GM18909 (cell line): Measurements from ENCODE around the gene CDH23.

ENCODE experiments used
- ATAC-seq: cut with Tn5 transposase; IDR thresholded peaks from one replicate; pipeline ENCODE4 v1.9.1; 2021; ENCODE audit warnings: mild to moderate bottlenecking; ENCODE audit not compliant: unreplicated experiment, poor library complexity

CDH23 gene

DNA sequence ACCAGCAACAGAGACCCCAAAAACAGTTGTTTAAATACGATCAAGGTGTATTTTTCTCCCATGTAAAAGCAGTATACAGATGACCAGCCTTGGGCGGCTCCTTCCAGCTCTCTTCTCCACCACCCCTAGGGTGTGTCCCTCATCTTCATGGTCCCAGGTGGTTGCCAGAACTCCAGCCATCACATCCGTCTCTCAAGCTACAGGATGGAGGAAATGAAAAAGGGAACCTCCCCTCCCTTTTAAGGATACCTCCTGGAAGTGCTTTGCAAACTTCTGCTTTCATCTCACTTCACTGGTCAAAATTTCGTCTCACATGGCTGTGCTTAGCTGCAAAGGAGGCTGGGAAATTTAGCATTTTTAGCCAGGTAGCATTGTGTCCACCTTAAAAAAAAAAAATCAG is 263.6 kb downstream of the CDH23 start:
- ATAC-seq = no peak

DNA sequence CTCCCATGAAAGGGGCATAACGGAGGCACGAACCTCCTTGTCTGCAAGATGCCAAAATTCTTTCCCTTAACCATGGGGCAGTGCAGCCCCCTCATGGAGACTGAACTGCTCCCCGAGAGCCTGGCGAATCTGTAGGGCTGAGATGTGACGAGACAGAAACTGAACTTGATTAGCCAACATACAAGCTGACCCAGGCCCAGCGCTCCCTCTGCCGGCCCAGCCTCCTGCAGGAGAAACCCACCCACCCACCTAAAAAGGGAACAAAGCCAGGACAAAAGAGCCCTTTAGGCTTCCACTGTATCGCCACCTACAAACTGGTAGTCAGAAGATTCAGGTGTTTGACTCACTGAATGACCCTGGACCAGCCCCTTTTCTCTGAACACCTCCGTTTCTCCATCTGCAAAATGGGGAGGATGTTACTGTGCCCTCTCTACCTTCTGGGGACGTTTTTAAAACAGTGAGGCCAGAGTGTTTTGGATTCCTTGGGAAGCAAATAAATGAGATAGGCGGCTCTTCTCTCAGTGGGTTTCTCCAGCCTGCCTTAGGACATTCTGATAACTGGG is 264.4 kb downstream of the CDH23 start:
- no peak for ATAC-seq

DNA sequence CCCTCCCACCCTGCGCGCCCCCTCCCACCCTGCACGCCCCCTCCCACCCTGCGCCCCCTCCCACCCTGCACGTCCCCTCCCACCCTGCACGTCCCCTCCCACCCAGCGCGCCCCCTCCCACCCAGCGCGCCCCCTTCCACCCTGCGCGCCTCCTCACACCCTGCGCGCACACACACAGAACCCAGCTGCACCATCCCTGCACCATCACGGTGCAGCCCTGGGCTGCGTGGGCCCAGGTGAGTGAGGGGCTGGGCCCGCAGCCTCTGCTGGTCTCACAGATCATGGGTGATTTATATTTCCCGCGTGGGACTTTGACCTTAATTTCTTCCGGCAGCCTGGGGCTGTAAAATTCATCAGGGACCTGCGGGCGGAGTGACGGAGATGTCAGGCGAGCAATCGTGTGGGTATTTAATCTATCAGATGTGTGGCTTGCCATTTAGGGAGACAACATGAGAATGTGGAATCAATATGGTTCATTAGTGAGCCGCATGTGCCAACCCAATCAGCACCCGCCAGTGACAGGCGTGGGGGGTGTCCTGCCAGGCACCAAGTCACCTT is 265.1 kb downstream of the CDH23 start:
- ATAC-seq = no peak

DNA sequence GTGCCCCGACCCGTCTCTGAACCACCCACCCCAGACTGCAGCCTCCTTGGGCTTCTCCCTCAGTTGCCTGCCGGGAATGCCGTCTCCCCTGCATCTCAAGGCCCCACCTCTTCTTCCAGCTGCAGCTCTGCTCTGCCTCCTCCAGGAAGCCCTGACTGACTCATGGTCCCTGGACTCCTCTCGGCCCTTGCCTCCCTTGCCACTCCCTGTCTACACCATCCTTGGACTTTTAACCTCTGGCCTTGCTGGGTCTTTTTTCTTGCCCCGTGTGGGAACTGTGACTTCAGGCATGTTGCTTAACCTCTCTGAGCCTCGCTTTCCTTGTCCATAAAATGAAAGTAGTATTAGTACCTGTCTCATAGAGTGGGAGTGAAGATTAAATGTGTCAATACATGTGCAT is 266.6 kb downstream of the CDH23 start:
- no peak for ATAC-seq

DNA sequence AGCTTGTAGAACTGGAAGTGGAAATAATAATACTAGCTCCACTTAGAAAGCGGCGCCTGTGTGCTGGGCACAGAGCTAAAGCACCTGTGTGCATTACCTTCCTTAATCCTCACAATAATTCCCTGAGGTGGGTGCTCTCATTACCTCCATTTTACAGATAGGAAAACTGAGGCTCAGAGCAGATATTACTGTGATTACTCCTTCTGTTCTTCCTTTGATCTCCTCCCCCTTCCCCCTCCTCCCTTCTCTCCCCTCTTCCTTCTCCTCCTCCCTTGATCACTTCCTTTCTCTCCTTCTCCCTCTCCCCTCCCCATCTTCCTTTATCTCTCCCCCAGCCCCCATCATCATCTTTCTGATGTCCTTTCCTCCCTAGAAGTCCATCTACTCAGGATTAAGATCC is 267.9 kb downstream of the CDH23 start:
- ATAC-seq = no peak

DNA sequence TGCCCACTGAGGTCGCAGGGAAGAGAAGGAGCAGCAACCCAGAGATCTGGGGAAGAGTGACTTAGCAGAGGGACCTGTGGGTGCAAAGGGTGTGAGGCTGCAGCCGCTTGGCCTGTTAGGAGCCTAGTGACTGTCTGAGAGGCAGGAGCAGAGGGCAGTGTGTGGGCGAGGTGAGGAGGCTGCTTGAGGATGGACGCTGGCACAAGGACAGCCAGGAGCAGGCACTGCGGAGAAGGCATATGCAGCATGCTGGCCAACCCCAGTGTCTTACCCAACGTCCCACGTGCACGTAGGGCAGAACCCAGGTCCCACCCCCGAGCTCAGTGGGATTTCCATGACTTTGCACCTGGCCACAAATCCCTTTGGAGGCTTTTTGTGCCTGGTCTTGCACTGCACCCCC is 268.7 kb downstream of the CDH23 start:
- ATAC-seq = no peak

DNA sequence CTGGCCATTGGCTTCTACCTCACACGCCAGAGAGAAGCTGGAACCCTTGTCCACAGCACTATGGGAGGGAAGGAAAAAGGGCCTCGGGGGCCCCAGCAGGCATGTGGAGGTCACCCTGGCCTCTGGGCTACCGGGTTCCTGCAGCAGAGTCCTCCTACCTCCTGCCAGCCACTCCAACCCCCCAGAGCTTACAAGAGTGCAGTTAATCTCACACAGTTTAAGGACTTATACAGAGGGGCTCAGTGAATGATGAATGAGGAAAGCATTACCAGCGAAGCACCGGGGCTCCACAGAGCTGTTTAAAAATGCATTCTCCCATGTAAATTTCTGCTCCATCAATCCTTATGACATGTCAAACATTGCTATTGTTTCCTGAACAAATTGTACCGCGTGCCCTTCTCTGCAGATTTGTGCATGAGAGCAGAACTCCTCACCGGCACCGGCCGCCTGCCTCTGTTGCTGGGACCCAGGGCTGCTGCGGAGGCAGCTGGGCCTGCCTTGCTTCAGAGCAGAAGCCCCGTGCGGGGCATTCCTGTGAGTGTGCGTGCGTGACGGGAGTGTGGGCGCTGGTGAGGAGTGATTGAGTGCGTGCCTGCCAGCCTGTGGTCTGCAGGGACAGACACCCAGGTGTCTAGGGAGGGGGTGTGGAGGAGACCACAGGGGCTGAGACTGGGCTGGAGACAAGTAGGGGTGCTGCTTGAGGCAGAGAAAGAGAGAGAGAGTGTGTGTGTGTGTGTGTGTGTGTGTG is 270.1 kb downstream of the CDH23 start:
- ATAC-seq = no peak

DNA sequence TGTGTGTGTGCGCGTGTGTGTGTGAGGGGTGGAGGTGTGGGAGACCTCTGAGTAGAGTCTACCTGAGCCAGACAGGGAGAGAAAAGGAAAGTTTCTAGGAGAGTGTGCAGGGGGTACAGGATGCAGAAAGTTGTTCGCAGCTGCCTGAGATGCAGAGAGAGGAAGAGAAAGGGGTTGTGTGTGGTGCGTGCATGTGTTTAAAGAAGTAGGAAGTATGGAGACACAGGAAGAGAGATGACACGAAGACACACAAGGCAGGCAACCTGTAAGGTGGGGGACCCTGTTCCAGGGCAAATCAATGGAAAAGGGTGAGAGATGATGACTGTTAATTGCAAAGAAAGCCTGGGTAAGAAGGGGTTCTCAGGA is 270.6 kb downstream of the CDH23 start:
- ATAC-seq = no peak

DNA sequence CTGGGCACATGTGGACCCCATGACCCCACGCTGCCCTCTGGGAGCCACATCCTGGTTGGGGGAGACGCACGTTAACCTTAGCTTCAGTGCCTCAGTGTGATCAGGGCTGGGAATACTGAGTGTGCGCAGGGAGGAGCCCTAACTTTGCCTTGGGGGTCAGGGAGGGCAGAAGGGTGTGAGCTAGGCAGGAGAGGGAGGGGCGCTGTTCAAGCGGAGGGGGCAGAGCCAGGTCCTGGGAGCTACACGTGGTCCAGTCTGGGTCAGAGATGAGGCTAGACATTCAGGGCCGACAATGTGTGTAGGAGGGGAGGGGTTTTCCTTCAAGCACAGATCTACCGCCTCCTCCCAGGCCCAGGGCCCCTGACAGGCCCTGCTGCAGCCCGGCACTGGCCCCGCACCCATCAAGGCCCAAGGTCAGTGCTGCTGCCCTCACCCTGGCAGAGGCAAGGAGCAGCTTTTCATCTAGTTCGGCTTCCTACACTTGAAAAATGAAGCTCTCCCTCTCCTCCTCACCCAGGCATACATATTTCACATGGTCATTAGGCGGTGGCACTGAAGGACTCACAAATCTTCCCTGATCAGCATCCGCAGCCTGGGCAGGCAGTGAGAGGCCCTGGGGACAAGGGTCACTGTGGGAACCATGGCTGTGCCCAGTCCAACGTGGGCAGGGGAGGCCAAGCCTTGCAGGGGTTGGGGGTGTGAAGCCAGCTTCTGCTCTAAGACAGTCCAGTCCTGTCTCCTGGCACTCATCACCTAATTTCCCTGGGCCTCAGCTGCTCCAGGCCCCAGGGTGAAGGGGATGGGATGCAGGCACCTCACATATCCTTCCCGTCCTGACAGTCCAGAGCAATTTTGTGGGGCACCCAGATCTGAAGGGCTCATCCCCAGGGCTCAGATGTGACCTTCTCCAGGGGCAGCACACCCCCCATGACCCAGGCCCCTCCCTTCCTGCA is 275.6 kb downstream of the CDH23 start:
- no peak for ATAC-seq

DNA sequence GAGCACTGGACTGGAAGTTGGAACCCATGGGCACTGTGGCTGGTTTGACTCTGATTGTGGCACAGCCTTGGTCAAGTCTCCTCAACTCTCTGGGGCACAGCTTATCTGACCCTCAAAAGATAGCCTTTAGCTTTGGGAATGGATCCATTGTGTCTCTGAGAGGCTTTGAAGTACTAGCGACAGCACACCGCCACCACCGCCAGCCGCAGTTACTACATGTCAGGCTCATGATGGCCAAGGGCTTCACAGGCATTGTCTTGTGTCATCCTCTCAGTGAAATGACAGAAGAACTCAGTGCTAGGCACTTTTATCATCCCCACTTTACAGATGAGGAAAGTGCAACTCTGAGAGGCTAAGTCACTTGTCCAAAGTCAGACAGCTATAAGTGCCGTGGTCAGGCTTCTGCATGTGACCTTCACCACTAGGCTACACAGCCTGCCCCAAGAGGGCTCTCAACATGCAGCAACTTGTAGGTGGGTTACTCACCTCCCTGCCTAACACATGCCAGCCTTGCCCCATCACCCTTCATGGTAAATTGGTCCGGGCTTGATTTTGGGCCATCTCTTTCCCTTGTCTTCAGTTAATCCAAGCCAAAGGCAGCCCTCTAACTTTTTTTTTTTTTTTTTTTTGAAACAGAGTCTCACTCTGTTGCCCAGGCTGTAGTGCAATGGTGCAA is 278.7 kb downstream of the CDH23 start:
- ATAC-seq = no peak

DNA sequence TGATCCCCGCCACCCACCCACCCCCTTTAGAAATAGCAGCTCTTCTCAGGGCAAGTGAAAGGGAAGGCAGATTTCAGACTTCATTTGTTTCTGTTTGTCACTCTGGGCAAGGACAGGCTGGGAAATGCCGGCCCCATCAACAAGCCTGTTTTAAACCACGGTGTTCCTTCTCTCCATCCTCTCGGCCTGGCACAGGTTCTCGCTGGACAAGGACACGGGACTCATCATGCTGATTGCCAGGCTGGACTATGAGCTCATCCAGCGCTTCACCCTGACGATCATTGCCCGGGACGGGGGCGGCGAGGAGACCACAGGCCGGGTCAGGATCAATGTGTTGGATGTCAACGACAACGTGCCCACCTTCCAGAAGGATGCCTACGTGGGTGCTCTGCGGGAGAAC is 280.5 kb downstream of the CDH23 start:
- ATAC-seq = no peak

DNA sequence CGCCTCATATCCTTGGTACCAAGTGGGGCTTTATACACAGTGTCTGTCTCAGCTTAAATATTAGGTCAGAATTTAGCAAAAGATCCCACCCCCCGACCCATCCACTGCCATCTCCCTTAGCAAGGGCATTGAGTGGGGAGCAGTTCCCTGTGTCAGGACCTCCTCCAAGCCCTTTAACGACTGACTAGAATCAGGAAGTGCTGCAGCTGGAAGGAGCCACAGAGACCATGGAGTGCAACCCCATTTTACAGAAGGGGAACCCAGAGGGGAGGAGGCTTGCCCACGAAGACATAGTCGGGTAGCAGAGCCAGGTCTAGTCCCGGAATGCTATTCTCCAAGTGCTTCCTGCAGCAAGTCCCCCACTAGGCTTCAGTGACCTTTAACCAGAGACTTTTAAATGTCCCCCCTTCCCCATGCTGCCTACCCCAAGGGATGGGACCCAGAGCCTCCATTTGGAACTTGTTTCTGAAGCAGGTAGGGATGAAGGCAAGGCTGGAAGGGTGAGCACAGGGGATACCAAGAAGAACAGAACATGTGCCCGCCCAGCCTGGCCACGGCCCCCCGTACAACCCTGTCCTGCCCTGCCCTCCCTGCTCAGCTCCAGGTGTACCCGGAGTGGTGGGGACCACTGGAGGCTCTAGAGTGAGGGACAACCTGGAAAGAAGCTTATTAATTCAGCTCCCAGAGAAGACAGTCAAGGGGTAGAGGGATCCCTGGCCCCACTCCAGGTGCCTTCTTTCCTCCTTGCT is 281.5 kb downstream of the CDH23 start:
- no peak for ATAC-seq

DNA sequence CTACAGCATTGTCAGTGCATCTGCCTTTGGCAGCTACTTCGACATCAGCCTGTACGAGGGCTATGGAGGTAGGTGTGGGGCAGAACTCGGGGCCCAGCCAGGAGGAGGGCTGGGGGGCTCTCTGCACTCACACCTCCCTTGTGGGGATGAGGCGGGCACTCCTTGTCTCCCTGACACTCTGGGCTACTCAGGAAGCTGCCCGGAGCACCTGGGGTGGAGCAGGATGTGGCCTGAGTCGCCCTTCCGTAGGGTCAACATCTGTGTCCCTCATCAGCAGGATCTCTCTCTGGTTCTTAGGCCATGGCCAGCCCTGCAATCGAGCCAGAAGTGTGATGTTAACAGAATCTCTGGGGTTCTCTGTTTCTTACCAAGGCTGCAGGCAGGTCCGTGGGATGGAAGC is 282.7 kb downstream of the CDH23 start:
- no peak for ATAC-seq

DNA sequence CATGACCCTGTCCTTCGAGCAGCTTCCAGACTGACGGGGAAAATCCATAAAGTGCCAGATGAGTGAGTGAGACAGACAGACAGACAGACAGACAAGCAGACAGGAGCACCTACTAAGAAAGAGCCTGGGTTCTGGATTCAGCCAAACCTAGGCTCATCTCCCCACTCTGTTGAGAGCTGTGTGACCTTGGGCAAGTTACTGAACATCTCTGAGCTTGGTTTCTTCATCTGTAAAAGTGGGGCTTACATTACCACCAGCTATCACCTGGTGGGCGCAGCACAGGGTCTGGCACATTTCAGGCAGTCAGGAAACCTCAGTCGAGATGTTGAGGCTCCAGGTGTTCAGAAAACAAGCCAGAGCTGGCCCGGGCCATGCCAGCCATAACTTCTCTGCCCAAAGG is 285.3 kb downstream of the CDH23 start:
- ATAC-seq = no peak

DNA sequence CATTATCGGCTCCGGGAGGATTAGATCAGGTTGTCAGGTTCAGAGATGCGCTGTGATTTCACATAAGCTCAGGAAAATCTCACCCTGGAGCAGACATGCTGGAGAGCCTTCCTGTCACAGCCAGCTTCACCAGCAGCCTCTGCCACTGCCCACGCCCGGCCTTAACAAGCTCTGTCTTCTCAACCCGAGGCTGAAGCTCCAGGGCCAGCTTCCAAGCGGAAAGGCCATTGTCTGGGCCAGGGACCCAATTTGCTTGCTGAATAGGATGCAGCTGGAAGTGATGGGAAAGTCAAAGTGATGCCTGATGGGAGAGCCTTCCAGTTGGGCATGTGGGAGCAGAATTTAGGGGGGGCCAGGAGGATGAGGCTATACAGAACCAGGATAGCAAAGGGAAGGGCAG is 286.6 kb downstream of the CDH23 start:
- no peak for ATAC-seq

DNA sequence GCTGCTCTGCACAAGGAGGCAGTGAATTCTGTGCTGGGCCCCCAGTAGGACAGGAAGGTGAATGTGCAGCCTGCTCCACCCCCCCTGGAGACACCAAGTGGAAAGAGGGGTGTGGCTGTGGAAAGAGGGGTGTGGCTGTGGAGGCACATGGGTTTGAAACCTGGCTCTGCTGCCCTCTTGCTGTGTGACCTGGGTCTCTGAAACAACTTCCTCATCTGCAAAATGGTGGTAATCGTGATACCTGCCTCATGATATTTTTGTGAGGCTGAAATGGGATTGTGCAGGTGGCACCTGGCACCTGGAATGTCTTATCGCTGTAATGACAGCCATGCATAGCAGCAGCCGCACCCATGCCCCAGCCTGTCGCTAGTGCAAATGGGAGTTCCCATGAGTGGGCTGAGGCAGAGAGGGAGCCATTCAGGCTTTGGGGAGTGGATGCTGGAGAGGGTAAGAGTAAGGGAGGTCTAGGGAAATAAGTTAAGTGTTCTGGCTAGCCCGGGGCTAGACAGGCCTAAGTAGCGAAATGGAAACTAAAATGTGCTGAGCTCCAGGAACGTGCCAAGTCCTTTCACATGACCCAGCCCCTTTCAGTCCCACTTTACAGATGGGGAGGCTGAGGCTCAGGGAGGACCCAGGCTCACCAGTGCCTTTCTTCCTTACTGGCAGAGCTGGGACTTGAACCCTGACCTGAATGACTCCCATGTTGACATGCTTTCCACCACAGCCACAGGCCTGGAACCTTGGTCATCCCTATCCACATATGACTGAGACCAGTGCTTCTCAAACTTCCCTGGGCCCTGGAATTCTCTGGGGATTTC is 287.8 kb downstream of the CDH23 start:
- no peak for ATAC-seq

DNA sequence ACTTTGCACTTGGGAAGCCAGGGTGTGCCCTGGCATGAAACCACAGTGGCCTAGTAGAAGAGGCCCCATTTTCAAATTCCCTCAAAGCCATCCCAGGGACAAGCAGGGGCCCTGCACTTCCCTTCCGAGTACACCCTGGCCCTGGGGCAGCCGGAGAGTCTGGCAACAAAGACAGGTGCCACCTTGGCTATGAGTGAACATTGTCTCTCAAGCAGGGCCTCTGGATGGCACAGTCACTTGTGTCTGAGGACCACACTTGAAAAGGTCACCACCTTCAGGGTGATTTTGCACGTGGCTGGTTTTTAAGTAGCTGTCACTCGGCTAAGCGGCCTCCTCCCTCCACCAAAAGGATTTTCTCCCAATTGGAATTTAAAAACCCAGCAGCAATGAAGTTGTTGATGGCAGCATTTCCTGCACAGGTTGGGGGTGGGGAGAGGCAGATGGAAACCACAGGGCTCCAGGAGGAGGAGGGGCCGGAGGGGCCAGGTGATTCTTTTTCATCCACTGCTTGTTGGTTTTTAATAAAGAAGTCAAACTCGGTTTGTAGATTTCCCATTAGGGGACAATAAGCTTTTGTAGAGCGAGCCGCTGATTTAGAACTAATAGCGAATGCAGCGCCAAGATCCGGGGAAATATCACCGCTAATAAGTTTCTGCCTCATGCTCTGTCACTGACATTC is 289.0 kb downstream of the CDH23 start:
- ATAC-seq = no peak

DNA sequence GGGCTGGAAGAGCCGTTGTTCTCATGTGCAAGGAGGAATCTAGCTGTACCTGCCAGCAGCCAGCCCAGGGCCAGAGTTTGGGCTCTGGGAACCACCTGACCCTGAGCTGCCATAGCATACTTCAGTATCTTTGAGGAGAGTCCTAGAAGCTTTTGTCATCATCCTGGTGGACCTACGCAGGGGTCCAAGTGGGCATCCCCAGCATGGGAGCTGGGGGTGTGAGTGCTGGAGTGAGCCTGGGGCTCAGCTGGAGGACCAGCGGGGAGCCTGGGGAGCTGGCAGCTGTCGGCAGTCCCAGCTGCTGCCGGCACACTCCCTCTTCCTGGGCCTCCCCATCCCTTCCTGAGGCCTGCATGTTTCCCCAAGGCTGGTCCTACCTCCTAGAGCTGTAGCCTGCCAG is 290.4 kb downstream of the CDH23 start:
- ATAC-seq = no peak
